Suppressor macrophage treated with lipopolysaccharide for 4 hours (primary cell): ENCODE results near the gene UPK1A.

Experiments
- DNase-seq: peaks from one replicate; pipeline ENCODE4 v3.0.0-alpha.2; 2020

The UPK1A gene

GRCh38 chr19:35693422-35693821 lies 27.1 kb downstream of the UPK1A start:
- DNase-seq, result no peak

DNA sequence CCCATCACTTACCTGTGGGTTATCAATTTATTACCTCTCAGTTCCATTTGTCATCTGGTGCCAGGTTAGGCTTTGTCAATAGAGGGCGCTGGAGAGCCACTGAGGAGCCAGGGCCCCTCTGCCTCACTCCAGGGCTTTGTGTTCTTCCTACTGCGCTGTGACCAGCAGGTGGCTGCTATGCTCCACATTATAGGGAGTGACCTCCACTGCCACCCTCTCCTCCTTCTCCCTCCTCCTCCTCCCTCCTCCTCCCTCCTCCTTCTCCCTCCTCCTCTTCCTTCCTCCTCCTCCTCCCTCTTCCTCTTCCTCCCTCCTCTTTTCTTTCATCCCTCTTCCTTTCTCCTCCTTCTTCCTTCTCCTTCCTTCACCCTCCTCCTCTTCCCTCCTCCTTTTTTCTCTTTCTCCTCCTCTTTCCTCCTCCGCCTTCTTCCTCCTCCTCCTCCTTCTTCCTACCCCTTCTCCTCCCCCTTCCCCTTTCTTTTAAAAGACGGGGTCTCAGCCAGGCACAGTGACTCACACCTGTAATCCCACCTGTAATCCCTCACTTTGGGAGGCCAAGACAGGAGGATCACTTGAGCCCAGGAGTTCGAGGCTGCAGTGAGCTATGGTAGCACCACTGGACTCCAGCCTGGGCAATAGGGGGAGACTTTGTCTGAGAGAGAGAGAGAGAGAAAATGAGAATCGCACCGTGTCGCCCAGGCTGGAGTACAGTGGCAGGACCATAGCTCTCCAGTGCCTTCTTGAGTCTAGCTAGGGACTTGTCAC lies 27.7 kb downstream of the UPK1A start:
- peak; percentile 92 for DNase-seq

DNA sequence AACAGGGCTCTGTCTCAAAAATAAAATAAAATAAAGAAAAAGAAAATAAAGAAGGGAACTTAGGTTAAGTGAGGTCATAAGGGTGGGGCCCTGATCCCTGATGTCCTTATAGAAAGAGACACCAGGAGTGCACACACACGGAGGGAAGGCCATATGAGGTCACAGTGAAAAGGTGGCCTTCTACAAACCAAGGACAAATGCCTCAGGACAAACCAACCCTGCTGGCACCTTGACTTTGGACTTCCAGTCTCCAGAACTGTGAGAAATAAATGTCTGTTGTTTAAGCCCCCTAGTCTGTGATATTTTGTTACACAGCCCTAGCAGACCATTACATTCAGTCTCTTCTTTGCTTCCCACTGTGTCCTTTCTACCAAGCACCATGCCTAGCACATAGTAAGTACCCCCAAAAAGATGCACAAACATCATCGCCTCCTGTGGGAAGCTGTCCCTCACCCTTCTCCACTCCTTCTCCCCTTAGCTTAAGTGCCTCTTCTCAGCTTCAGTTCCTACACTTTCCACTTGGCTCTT lies 29.6 kb downstream of the UPK1A start:
- no peak for DNase-seq

GRCh38 chr19:35696835-35697234 lies 30.5 kb downstream of the UPK1A start:
- no peak for DNase-seq

GRCh38 chr19:35702223-35703012 lies 36.1 kb downstream of the UPK1A start:
- DNase-seq, result peak; percentile 96

- no peak for DNase-seq
These were observed 37.0 kb downstream of the UPK1A start for GRCh38 chr19:35703343-35703742.

- DNase-seq, result peak; percentile 37
These were observed 37.9 kb downstream of the UPK1A start, which contains the start of gene ZBTB32 for GRCh38 chr19:35704218-35704617. Gene ZBTB32, plus strand, starts transcription at chr19:35704558. Its CDS starts 10,069 bp downstream, at chr19:35714627.

DNA sequence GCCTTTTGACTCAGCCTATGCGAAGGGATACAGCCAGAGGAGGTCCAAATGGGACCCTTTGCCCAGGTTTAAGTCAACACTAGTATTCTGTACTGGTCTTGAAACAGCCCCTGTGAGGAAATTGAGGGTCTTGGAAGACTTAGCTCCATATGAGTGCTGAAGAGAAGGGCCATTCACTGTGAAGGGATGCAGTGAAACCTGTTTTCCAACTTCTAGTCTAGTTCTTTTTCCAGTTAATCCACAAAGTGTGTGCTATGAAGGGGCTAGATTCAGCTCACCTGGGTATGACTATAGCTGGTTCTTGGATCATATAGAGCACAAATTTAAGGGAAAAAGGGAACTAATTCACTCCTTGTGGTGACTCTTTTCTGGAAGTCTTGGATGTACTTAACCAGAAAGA lies 42.1 kb downstream of the UPK1A start:
- DNase-seq, result no peak

DNA sequence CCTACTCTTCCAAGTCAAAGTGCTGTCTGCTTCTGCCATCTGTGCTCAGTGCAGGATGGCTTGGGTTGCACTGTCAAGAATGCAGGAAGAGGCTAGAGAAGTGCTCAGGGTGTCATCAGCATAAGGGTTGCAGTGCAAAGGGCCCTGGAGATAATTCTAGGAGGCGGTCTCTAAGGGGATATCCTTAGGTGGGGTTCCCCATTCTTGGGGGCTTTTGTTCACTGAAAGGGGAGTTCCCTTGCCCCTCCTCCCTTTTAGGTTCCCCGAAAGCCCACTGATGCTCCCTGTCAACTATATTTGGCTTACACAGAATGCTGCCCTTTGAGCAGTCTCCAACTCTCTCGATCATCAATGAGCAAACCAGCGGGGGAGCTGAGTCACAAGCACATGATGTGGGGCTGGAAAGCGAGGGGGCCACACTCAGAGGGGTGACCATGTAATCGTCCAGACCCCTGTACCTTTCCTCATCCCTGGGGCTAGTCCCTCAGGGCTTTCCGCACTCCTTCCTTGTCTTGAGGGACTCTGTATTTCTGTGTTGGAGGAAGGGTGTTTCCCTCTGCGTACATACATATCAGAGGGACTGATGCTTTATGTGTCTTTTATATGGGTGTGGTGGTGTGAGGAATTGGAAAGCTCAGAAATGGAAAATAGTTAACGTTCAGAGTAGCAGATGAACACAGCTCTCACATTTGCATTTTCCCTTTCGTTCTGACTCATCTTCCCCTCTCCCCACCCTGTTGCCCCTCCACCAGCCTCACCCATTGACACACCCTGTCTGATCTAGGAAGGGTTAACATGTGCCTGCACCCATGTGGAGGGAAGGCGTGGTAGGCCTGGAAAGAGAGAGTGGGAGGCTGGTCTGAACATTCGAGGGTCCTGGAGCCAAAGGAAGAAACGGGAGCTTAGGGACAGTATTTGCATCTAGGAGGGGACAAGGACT lies 44.7 kb downstream of the UPK1A start:
- DNase-seq, result peak; percentile 56

DNA sequence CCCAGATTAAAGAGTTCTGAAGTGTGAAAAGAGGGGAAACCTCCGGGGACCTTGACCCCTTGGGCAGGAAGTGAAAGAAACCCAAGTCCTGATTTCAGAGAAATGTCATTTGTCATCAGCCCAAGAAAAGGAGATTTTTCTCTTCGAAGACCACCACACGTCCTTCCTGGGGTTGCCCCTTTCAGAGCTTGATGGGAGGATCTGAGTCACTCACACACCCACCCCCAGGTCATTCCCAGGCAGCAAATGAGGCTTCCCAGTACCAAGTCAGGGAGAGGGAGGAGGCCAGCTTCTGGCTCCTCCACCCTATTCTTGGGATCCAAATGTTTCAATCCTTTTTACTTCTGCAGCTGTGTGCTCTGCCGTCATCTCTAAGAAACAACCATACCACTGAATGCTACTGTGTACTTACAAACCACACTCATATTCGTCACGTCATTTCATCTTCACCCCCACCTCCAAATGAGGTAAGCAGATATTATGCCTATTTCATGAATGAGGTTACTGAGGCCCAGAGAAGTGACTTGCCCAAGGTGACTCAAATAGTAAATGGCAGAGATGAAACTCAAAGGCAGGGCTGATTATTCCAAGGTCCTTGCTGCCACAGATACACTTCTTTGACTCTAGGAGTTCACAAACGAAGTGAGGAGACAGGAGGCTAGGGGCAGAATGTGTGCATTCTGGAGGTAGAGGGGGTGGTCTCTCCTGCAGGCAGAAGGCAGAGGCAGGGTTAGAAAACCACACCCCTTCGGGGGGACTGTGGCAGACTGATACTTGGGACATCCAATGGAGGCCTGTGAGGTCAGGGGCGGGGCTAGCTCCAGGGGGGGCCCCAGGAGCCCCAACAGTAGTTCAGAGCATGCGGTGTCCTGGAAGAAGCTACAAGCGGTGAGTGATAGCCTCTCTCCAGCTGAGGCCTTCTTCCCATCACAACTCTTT lies 46.5 kb downstream of the UPK1A start:
- DNase-seq, result peak; percentile 49

DNA sequence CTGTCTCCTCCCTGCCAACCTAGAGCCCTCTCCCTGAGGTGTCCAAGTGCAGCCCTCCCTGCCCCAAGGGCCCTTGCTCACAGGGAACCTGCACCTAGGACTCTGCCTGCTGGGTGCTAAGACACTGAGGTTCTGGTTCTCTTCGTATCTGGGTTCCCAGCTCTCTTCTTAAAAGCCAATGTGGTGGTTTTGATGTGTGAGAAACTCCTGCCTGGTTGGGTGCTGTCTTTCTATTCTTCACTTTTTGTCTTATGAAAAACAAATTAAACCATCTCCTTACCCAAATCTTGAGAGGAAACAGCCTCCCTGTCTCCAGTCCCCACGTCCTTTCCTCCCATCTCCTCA lies 47.2 kb downstream of the UPK1A start:
- DNase-seq, result no peak

DNA sequence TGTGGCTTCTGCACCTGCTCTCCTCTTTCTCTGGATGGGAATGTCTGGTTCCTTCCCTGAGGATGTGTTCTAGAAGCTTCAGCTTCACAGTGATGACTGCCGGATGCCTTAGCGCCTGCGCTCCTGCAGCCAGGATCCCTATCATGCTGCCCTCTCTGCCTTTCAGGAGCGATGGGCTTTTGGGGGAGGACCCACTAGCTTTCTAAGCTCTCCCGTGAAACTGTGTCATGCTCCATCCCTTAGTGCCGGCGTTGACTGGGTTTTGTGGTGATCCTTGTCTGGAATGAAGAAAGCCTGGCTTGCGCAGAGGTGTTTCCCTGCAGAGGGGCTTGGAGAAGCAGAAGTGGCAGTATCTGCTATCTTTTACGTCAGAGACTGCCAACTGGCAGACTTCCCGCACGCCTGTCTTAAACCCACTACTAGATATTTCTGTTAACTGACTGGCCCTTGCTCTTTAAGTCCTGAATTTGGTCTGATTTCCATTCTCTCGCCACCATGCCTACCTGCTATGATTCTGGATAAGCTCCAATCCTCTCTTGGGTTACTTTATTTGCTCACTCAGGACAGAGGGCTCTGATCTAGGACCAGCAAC lies 47.7 kb downstream of the UPK1A start:
- DNase-seq, result no peak

GRCh38 chr19:35714601-35715354 lies 48.5 kb downstream of the UPK1A start:
- DNase-seq, result no peak

DNA sequence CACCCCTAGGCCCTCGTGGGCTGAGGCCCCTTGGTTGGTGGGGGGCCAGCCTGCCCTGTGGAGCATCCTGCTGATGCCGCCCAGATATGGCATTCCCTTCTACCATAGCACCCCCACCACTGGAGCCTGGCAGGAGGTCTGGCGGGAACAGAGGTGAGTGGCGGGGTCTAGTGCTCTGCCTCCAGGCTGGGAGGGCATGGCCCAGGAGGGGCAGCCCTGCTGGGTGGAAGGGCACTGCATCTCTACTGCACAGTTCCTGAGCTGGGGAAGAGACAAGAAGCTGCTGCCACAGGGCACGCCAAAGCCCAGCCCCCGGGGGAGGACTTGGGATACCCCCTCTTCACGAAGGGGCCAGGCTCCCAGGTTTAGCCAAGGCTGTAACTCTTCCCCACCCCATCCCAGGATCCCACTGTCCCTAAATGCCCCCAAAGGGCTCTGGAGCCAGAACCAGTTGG lies 49.1 kb downstream of the UPK1A start:
- no peak for DNase-seq

GRCh38 chr19:35715981-35716800 lies 49.9 kb downstream of the UPK1A start:
- DNase-seq, result peak; percentile 52

- DNase-seq, result peak; percentile 95
These were observed 50.7 kb downstream of the UPK1A start for GRCh38 chr19:35716801-35717664.

DNA sequence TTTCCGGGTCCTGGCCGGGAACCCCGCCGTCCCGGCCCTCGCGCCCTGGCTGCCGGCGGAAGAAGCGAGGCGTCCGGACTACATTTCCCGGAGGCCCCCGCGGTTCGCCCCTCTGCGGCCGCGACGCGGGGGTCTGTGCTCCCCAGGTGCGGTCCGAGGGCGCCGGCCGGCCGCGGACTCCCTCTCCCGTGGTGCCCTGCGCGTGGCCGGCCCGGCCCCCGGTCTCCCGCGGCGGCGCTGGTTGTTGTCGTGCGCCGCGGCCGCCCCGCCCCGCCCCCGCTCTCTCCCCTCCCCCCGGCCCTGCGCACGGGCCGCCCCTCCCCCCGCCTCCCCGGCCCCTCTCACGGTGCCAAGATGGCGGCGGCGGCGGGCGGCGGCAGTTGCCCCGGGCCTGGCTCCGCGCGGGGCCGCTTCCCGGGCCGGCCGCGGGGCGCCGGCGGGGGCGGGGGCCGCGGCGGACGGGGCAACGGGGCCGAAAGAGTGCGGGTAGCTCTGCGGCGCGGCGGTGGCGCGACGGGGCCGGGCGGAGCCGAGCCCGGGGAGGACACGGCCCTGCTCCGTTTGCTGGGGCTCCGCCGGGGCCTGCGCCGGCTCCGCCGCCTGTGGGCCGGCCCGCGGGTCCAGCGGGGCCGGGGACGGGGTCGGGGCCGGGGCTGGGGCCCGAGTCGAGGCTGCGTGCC lies 51.5 kb downstream of the UPK1A start, which contains the start of gene KMT2B:
KMT2B (plus strand) TSS at position 339 of the 680 bp plus-strand sequence; CDS start at position 355, 16 bp downstream.
- DNase-seq, result peak; percentile 22
